CD4-positive, CD25-positive, alpha-beta regulatory T cell (primary cell): ENCODE measurements around the gene HES7. TPM values are rescaled to one million over a fixed set of nuclear protein-coding genes. Genes with fewer than 3 reads are reported as not detected.

Experiments
- ATAC-seq, 2 donors: fragments of 150-1000 bp; cut with Tn5 transposase; one replicate each; pipeline ENCODE4 v1.10.0; 2021; ENCODE audit warnings: low read depth in 2 of 2, moderate number of reproducible peaks in 2 of 2, moderate library complexity in 1 of 2
- DNase-seq, 3 donors: peaks; one replicate each; pipeline versions ENCODE4 v3.0.0 to v3.0.0-alpha.2; 2012 to 2022; ENCODE audit warnings: mixed read lengths in 1 of 3
- H3K27ac ChIP-seq: one replicate; pipeline ENCODE4 v1.7.0; 2013; ENCODE audit warnings: mild to moderate bottlenecking, low read length; ENCODE audit not compliant: insufficient read depth, poor library complexity, severe bottlenecking
- H3K27me3 ChIP-seq: one replicate; pipeline ENCODE4 v1.7.0; 2013; ENCODE audit warnings: low read length; ENCODE audit not compliant: control insufficient read depth, insufficient read depth
- H3K36me3 ChIP-seq: one replicate; pipeline ENCODE4 v1.7.0; 2013; ENCODE audit warnings: mild to moderate bottlenecking, low read length, moderate library complexity; ENCODE audit not compliant: control insufficient read depth, insufficient read depth
- H3K4me1 ChIP-seq: 2 replicates; pipeline ENCODE4 v1.7.0; 2013; ENCODE audit warnings: mild to moderate bottlenecking, low read length; ENCODE audit not compliant: insufficient read depth, control insufficient read depth, poor library complexity, severe bottlenecking
- H3K4me3 ChIP-seq: one replicate; pipeline ENCODE4 v1.7.0; 2013; ENCODE audit warnings: low read depth, mild to moderate bottlenecking, low read length, moderate library complexity
- H3K9me3 ChIP-seq, 2 experiments: 1 replicate in 1 of 2; 2 replicates in 1 of 2; pipeline ENCODE4 v1.7.0; 2013; ENCODE audit warnings: low read length in 2 of 2, mild to moderate bottlenecking in 1 of 2, moderate library complexity in 1 of 2; ENCODE audit not compliant: control insufficient read depth in 2 of 2
- H3K27ac Mint-ChIP-seq, 3 donors: one replicate each; pipeline ENCODE4 v1.8.0; 2020 to 2022; ENCODE audit warnings: mild to moderate bottlenecking in 3 of 3, mixed read lengths in 3 of 3, moderate library complexity in 2 of 3
- H3K27me3 Mint-ChIP-seq: one replicate; pipeline ENCODE4 v1.8.0; 2022; ENCODE audit warnings: mild to moderate bottlenecking, mixed read lengths
- H3K36me3 Mint-ChIP-seq: one replicate; pipeline ENCODE4 v1.8.0; 2020; ENCODE audit warnings: mixed read lengths
- H3K4me1 Mint-ChIP-seq, 4 donors: one replicate each; pipeline ENCODE4 v1.8.0; 2020 to 2022; ENCODE audit warnings: mixed read lengths in 4 of 4, mild to moderate bottlenecking in 1 of 4
- H3K4me3 Mint-ChIP-seq, 4 donors: one replicate each; pipeline ENCODE4 v1.8.0; 2020 to 2022; ENCODE audit warnings: mild to moderate bottlenecking in 4 of 4, mixed read lengths in 4 of 4, moderate library complexity in 3 of 4
- H3K9me3 Mint-ChIP-seq, 7 donors: one replicate each; pipeline ENCODE4 v1.8.0; 2020 to 2022; ENCODE audit warnings: mixed read lengths in 7 of 7, mild to moderate bottlenecking in 3 of 7, moderate library complexity in 2 of 7
- polyA plus RNA-seq, 4 donors: library from polyadenylated mRNA; unstranded; fragments of 300-500 nt; fragmentation: Illumina TruSeq; gene quantifications; one replicate each; pipeline ENCODE4 v1.2.3, GENCODE V29; 2021
- total RNA-seq: library from RNA; stranded (reverse); gene quantifications from one replicate; pipeline ENCODE4 v1.2.3, GENCODE V29; 2022

HES7 gene
- total and polyA plus RNA-seq, 5 donors from 2014 or later: not detected

DNA sequence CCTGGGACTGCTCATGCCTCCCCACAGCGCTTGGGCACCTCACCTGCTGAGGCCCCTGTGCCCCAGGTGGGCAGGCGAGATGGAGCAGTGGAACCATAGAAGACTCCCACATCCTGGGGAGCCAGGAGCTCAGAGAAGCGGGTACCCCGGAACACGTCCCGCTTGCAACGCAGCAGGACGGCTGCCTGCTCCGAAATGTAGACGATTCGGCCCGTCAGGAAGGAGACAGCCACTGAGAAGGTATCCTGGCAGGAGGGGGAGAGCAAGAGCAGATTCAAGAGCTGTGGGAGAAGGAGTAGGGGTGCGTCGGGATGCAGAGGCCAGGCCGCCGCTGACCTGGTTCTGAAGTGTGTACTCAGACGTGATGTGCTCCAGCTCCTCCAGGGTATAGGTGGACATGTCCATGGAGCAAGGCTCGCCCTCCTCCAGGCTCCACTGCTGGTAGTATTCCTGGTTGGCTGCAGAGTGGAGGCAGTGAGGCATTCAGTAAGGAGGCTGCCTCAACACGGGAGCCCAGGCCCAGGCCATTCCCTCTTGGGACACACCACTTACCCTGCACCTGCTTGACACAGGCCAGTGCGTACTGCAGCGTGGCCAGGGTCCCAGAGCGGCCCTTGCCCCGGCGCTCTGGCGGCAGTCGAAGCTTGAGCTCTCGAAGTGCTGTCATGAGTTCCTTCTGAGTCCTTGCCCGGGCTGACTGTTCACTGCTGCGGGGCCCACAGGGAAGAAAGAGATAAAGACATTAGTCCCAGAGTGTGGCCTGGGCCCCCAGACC is 25.7 kb upstream of the HES7 start:
- peaks cover 48% of the 10 kb centered on the region for H3K4me1 ChIP-seq
- no peak overlapping the region for H3K27ac ChIP-seq
- no peaks in the 10 kb centered on the region for H3K27me3 ChIP-seq
- peaks cover 0 to 3% (median 0%) of the 10 kb centered on the region in 7 donors for H3K9me3 Mint-ChIP-seq
- H3K36me3 Mint-ChIP-seq: peaks cover 24% of the 10 kb centered on the region
- peaks cover 58% of the 10 kb centered on the region for H3K36me3 ChIP-seq
- H3K27me3 Mint-ChIP-seq: peaks cover 18% of the 10 kb centered on the region
- no peak overlapping the region for H3K4me3 ChIP-seq
- peaks cover 4 to 44% (median 24%) of the 10 kb centered on the region in 4 donors for H3K4me1 Mint-ChIP-seq
- H3K9me3 ChIP-seq: no peaks in the 10 kb centered on the region
- ATAC-seq: no peak
- H3K27ac Mint-ChIP-seq: peak overlapping the region in 2 of 3 donors; percentile 25 to 41
- DNase-seq: no peak
- H3K4me3 Mint-ChIP-seq: peak overlapping the region in 2 of 4 donors; percentile 64 to 80

DNA sequence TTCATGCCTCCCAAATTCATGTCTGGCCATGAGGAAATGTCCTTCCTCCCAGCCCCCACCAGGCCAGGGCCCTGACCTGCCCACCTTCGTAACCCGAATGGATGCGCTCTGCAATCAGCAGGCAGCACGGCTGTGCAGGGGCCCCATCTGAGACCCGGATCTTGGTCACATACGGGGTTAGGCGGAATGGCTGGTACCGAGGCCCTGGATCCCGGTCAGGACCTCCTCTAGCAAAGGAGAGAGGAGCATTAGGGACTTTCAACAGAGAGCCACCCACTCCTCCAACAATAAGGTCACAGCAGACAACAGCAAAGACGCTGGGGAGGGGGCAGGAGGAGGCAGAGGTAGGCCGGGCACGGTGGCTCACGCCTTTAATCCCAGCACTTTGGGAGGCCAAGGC is 24.7 kb upstream of the HES7 start:
- no peak for DNase-seq
- H3K36me3 Mint-ChIP-seq: peaks cover 33% of the 10 kb centered on the region
- H3K9me3 Mint-ChIP-seq: peaks cover 0 to 3% (median 0%) of the 10 kb centered on the region in 7 donors
- no peak overlapping the region for H3K4me3 ChIP-seq
- H3K9me3 ChIP-seq: no peaks in the 10 kb centered on the region
- peaks cover 19% of the 10 kb centered on the region for H3K27me3 Mint-ChIP-seq
- peaks cover 68% of the 10 kb centered on the region for H3K36me3 ChIP-seq
- peaks cover 37% of the 10 kb centered on the region for H3K4me1 ChIP-seq
- H3K4me1 Mint-ChIP-seq: peaks cover 0 to 45% (median 16%) of the 10 kb centered on the region in 4 donors
- H3K27ac Mint-ChIP-seq: peak overlapping the region in 1 of 3 donors; percentile 49
- no peak for ATAC-seq
- H3K27me3 ChIP-seq: no peaks in the 10 kb centered on the region
- no peak overlapping the region for H3K27ac ChIP-seq
- H3K4me3 Mint-ChIP-seq: peak overlapping the region in 3 of 4 donors; percentile 21 to 77 (median 75)

- Mint-ChIP-seq H3K27ac (peak overlapping the region in 1 of 3 donors; percentile 76), H3K27me3 (peaks cover 19% of the 10 kb centered on the region), H3K9me3 (peaks cover 0 to 3% (median 0%) of the 10 kb centered on the region in 7 donors), H3K4me1 (peaks cover 0 to 38% (median 10%) of the 10 kb centered on the region in 4 donors), H3K36me3 (peaks cover 34% of the 10 kb centered on the region), H3K4me3 (peak overlapping the region in 3 of 4 donors; percentile 28 to 77 (median 38))
- no peak overlapping the region for H3K4me3 ChIP-seq
- H3K27ac ChIP-seq: no peak overlapping the region
- H3K36me3 ChIP-seq: peaks cover 64% of the 10 kb centered on the region
- peak in 1 of 3 donors; percentile 10 for DNase-seq
- no peak for ATAC-seq
- H3K27me3 ChIP-seq: no peaks in the 10 kb centered on the region
- no peaks in the 10 kb centered on the region for H3K9me3 ChIP-seq
- peaks cover 31% of the 10 kb centered on the region for H3K4me1 ChIP-seq
Measured at GRCh38 chr17:8147805-8148404, 24.0 kb upstream of the HES7 start.

GRCh38 chr17:8147141-8147804 is 23.4 kb upstream of the HES7 start:
- Mint-ChIP-seq H3K27ac (peak overlapping the region in 1 of 3 donors; percentile 76), H3K9me3 (peaks cover 0 to 3% (median 0%) of the 10 kb centered on the region in 7 donors), H3K27me3 (peaks cover 19% of the 10 kb centered on the region), H3K4me1 (peaks cover 0 to 32% (median 4%) of the 10 kb centered on the region in 4 donors), H3K4me3 (peak overlapping the region in 3 of 4 donors; percentile 28 to 85 (median 77)), H3K36me3 (peaks cover 34% of the 10 kb centered on the region)
- H3K27ac ChIP-seq: no peak overlapping the region
- no peak for DNase-seq
- no peaks in the 10 kb centered on the region for H3K9me3 ChIP-seq
- peaks cover 64% of the 10 kb centered on the region for H3K36me3 ChIP-seq
- H3K4me1 ChIP-seq: peaks cover 24% of the 10 kb centered on the region
- H3K27me3 ChIP-seq: no peaks in the 10 kb centered on the region
- no peak overlapping the region for H3K4me3 ChIP-seq
- no peak for ATAC-seq

DNA sequence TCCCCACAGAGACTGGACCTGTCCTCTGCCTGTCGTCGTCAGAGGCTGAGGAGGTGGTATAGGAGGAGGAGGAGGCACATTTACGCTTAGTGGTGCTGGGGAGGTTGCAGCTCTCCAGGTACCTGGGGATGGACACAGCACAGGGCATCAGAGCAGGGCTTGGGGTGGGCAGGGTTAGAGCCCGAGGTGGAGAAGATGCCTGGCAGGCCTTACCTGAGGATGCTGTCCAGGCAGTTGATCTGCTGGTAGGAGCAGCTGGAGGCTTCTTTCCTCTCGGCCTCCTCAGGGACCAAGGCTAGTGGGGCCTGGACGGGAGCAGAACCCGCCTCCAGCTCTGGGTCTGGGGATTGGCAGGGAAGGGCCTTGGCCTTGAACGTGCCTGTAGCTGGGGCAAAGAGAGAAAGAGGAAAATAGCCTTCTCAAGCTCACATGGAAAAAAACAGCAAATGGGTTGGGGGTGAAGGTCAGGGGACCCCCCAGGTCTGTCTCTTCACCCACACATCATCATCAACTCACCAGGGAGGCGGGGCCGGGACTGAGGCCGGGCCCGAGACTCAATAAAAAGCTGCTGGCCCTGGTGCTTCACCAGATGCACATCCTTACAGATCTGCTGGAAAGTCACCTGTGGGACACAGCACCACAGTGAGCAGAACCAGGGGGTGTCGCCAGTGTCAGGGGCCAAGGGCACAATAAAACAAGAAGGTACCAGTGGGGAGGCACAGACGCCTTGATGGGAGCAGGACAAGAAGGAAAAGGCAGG is 22.7 kb upstream of the HES7 start:
- no peak for ATAC-seq
- Mint-ChIP-seq H3K4me1 (peaks cover 0 to 26% (median 2%) of the 10 kb centered on the region in 4 donors), H3K27ac (peak overlapping the region in 2 of 3 donors; percentile 20 to 79), H3K36me3 (peaks cover 34% of the 10 kb centered on the region), H3K4me3 (peak overlapping the region in 3 of 4 donors; percentile 11 to 85 (median 72)), H3K9me3 (peaks cover 0 to 3% (median 0%) of the 10 kb centered on the region in 7 donors), H3K27me3 (peaks cover 17% of the 10 kb centered on the region)
- Histone ChIP-seq H3K27ac (no peak overlapping the region), H3K36me3 (peaks cover 70% of the 10 kb centered on the region), H3K9me3 (no peaks in the 10 kb centered on the region), H3K4me1 (peaks cover 17% of the 10 kb centered on the region), H3K4me3 (no peak overlapping the region), H3K27me3 (no peaks in the 10 kb centered on the region)
- DNase-seq: no peak

DNA sequence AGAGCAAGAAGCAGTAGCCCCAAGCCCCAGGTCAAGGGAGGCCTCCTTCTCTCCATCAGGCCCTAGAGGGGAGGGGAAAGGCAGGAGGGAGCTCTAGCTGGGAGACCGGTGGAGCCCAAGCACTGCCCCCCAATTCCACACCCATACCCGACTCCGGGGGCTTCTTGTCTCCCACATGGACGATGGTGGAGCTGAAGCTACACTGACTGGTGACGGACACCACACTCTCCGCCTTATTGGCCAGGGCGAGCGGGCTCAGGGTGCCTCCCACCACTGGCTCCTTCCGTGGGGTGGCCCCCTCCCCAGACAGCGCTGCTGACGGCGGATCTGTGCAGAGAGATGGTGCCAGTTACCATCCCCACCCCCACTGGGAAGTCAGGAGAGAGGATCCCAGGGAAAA is 21.9 kb upstream of the HES7 start:
- Mint-ChIP-seq H3K27me3 (peaks cover 14% of the 10 kb centered on the region), H3K36me3 (peaks cover 34% of the 10 kb centered on the region), H3K9me3 (peaks cover 0 to 3% (median 0%) of the 10 kb centered on the region in 7 donors), H3K4me3 (no peak overlapping the region), H3K27ac (peak overlapping the region in 2 of 3 donors; percentile 20 to 77), H3K4me1 (peaks cover 0 to 19% (median 2%) of the 10 kb centered on the region in 4 donors)
- no peak overlapping the region for H3K4me3 ChIP-seq
- DNase-seq (peak in 1 of 3 donors; percentile 10), ATAC-seq (no peak)
- H3K36me3 ChIP-seq: peaks cover 78% of the 10 kb centered on the region
- no peaks in the 10 kb centered on the region for H3K9me3 ChIP-seq
- peaks cover 10% of the 10 kb centered on the region for H3K4me1 ChIP-seq
- no peak overlapping the region for H3K27ac ChIP-seq
- H3K27me3 ChIP-seq: no peaks in the 10 kb centered on the region
